ENCODE results near the gene RNF31. TPM values are rescaled to one million over a fixed set of nuclear protein-coding genes. Genes with fewer than 3 reads are reported as not detected.

The RNF31 gene
- total and polyA plus RNA-seq, 8 donors = 53.2 to 523 (median 78.7) TPM

- intact Hi-C loops (cut with DNase I; ENCODE audit: low total_unique reads) = no loop called here
- WGBS, 5 donors = 46 to 58% (median 58%) methylated on average over 5 to 7 of the region's 7 CpGs
- DNase-seq = peak in 1 of 2 donors; percentile 64
Observed at GRCh38 chr14:24130717-24131548, 16.4 kb upstream of the RNF31 start.

DNA sequence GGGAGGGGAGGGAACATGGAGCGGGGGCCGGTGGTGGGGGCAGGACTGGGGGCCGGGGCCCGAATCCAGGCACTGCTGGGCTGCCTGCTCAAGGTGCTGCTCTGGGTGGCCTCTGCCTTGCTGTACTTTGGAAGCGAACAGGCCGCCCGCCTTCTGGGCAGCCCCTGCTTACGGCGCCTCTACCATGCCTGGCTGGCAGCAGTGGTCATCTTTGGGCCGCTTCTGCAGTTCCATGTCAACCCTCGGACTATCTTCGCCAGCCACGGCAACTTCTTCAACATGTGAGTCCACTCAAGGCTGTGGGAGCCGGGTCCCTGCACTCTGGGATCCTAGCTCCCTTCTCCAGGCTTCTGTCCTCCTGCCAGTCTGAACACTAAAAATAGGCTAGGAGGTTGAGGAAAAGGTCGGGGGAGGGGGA lies 15.7 kb upstream of the RNF31 start:
- TF ChIP-seq POLR2A (IDR thresholded peaks at IDR 0.05) (no peak), CTCF (IDR thresholded peaks at IDR 0.05) (no peak), EP300 (IDR thresholded peaks at IDR 0.05) (no peak), POLR2AphosphoS5 (IDR thresholded peaks at IDR 0.05) (no peak)
- H3K4me3 ChIP-seq = no peak overlapping the region
- intact Hi-C loops (cut with DNase I; ENCODE audit: low total_unique reads) = no loop called here
- DNase-seq = no peak
- no peaks in the 10 kb centered on the region for H3K36me3 ChIP-seq
- H3K27me3 ChIP-seq = no peaks in the 10 kb centered on the region
- peaks cover 4 to 34% (median 31%) of the 10 kb centered on the region in 4 donors for H3K4me1 ChIP-seq
- no peaks in the 10 kb centered on the region for H3K9me3 ChIP-seq
- WGBS, 5 donors = 82 to 89% (median 85%) methylated on average over 8 to 15 of the region's 15 CpGs
- peak overlapping the region in 3 of 5 donors; percentile 29 to 59 (median 47) for H3K27ac ChIP-seq

More at GRCh38 chr14:24130717-24131548, 16.4 kb upstream of the RNF31 start:
- Histone ChIP-seq H3K27me3 (no peaks in the 10 kb centered on the region), H3K4me1 (peaks cover 4 to 32% (median 29%) of the 10 kb centered on the region in 4 donors), H3K27ac (peak overlapping the region in 3 of 5 donors; percentile 29 to 59 (median 47)), H3K9me3 (no peaks in the 10 kb centered on the region), H3K4me3 (no peak overlapping the region), H3K36me3 (no peaks in the 10 kb centered on the region)
- TF ChIP-seq POLR2AphosphoS5 (IDR thresholded peaks at IDR 0.05) = no peak
- no peak for TF ChIP-seq EP300 (IDR thresholded peaks at IDR 0.05)
- no peak for TF ChIP-seq CTCF (IDR thresholded peaks at IDR 0.05)
- TF ChIP-seq POLR2A (IDR thresholded peaks at IDR 0.05) = no peak

DNA sequence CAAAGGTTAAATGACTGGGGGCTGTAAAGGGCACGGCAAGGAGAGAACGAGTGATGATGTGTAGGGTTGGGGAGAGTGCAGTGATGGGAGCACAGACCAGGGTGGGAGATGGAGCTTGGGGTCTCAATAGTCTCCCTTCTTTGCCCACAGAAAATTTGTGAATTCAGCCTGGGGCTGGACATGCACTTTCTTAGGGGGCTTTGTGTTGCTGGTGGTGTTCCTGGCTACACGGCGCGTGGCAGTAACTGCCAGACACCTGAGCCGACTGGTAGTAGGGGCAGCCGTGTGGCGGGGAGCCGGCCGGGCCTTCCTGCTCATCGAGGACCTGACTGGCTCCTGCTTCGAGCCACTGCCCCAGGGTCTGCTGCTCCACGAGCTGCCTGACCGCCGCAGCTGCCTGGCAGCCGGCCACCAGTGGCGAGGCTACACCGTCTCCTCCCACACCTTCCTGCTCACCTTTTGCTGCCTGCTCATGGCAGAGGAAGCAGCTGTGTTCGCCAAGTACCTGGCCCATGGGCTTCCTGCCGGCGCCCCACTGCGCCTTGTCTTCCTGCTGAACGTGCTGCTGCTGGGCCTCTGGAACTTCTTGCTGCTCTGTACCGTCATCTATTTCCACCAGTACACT lies 15.1 kb upstream of the RNF31 start:
- H3K4me1 ChIP-seq = peaks cover 9 to 40% (median 38%) of the 10 kb centered on the region in 4 donors
- H3K4me3 ChIP-seq = no peak overlapping the region
- peaks cover 0 to 2% (median under 1%) of the 10 kb centered on the region in 4 donors for H3K36me3 ChIP-seq
- no peaks in the 10 kb centered on the region for H3K9me3 ChIP-seq
- TF ChIP-seq POLR2A (IDR thresholded peaks at IDR 0.05) (no peak), POLR2AphosphoS5 (IDR thresholded peaks at IDR 0.05) (peak in 1 of 3 donors; percentile 50)
- peak; percentile 46 to 80 for DNase-seq
- 43 to 73% (median 51%) methylated on average over 19 to 24 of the region's 24 CpGs for WGBS, 5 donors
- H3K27me3 ChIP-seq = no peaks in the 10 kb centered on the region
- intact Hi-C loops (cut with DNase I; ENCODE audit: low total_unique reads) = no loop called here
- H3K27ac ChIP-seq = peak overlapping the region; percentile 13 to 59 (median 47)

GRCh38 chr14:24132976-24133375 lies 14.3 kb upstream of the RNF31 start:
- 91 to 98% (median 96%) methylated on average over 2 of the region's 2 CpGs for WGBS, 5 donors
- H3K36me3 ChIP-seq = peaks cover 7 to 10% (median 9%) of the 10 kb centered on the region in 4 donors
- H3K27ac ChIP-seq = peak overlapping the region in 1 of 5 donors; percentile 53
- H3K4me3 ChIP-seq = no peak overlapping the region
- H3K4me1 ChIP-seq = peaks cover 12 to 48% (median 46%) of the 10 kb centered on the region in 4 donors
- no peaks in the 10 kb centered on the region for H3K27me3 ChIP-seq
- TF ChIP-seq CTCF (IDR thresholded peaks at IDR 0.05) (no peak), POLR2AphosphoS5 (IDR thresholded peaks at IDR 0.05) (no peak), POLR2A (IDR thresholded peaks at IDR 0.05) (no peak), EP300 (IDR thresholded peaks at IDR 0.05) (no peak)
- intact Hi-C loops (cut with DNase I; ENCODE audit: low total_unique reads) = no loop called here
- no peaks in the 10 kb centered on the region for H3K9me3 ChIP-seq
- DNase-seq = no peak
